T follicular helper cell (primary cell): Measurements from ENCODE around the gene GADD45G.

Source experiments
- DNase-seq: peaks from one replicate; pipeline ENCODE4 v3.0.0-alpha.2; 2020; ENCODE audit warnings: low read depth

Gene GADD45G

DNA sequence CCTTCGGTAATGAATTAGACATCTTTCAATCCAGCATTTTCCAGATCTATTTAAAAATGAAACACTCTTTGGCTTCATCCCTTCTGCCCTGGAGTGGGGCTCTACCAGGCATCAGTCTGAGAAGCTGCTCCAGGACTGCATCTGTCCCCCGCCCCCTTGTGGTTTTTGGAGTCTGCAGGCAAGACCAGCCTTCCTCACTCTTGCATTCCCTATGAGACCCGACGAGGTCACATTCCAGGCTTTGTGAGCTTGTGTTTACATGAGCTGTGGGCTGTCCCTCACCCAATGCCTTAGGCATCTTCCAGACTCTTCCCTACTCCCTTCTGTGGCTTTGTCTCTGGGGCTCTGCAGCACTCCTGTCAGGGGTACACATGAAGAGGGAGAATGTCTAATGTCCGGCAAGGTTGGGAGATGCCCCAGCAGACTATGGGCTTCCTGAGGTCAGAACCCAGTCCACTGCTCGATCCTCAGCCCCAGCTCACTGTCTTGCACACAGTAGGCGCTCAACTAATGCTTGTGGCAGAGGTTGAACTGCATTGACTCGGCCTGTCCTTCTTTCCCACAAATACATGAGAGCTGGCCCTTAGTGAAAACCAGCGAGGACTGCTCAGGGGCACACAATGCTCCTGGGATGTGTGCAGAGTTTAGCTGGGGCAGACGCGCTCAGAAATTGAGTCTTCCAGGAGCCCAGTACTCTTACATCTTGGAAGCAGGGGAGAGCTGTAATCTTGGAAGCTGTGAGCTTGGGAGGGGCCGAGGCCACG, 11.7 kb upstream of the GADD45G start:
- DNase-seq = no peak

DNA sequence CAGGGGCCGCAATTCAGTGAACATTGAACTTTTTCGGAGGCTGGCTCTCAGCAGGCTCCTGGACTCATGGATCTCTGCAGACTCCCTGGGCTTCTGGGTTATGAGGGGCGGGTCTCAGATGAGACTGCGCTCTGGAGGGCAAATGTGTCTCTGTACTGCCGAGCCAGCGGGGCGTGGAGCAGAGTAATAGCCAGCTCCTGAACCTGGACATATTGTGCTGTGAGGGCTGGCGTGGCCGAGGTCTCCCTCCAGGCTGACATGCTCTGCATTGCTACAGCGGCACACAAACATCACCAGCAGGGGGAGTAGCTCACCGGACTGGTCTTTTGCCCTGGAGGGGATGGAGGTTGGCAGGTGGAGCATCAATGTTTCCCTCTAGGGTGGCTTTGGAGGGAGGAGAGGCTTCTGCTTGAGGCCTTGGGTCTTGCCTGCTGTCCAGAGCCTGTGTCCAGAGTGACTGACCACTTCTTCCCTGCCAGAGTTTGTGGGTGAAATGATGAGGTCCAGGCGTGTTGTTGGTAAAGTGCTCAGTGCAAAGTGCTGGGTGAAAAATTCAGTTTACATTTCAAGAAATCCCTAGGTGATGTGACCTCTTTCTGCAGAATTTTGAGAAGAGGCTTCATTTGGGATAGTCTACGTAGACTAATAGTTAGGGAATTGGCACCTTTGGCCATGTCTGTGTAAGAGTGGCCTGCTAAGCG, 10.9 kb upstream of the GADD45G start:
- peak; percentile 47 for DNase-seq

DNA sequence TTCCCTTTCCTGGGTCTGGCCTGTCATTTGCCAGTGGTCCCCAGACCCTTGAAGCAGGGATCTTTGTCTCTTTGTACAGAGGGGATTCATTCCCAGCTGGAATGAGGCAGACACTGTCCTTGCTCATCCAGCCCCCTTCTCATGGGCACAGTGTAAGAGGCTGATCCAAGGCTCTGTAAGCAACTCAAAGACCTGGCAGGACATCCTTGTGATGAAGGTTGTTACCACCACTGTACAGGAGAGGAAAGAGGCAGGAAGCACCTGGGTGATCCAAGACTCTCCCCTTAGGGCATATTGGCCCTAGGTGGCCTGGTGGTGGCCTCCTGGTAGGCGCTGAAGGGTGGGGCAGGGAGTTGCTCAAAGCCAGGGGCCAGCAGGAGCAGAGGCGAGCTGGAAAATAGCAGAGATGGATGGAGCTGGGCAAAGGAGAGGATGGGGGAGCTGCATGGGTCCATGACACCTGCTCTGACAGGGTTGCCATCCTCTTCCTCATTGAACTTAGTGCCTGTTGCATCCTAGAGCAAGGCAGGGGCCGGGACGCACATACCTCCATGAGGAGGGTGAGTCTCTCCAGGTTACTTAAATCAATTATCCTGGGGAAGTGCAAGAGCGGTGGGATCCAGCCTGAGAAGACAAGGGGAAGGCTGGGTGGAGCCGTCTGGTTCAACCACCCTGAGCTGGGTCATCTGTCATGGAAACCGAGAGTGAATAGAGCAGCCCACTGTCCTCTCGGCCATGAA, 9.8 kb upstream of the GADD45G start:
- DNase-seq = no peak

DNA sequence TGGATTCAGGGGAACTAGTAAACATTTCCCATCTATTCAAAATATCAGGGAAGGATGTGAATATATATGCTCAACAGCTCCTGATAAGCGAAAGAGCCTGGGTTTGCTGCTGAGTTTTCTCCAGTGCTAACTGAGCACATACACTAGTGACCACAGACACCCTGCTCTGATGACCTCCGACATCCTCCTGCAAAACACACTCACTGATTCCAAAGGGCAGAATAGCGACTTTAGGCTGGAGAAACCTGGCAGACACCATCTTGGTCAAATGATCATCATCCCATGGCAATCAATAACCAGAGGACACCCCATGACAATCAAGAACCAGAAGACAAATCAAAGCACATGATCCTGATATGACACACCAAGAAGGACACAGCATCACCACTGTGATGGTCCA, 9.2 kb upstream of the GADD45G start:
- DNase-seq = no peak

DNA sequence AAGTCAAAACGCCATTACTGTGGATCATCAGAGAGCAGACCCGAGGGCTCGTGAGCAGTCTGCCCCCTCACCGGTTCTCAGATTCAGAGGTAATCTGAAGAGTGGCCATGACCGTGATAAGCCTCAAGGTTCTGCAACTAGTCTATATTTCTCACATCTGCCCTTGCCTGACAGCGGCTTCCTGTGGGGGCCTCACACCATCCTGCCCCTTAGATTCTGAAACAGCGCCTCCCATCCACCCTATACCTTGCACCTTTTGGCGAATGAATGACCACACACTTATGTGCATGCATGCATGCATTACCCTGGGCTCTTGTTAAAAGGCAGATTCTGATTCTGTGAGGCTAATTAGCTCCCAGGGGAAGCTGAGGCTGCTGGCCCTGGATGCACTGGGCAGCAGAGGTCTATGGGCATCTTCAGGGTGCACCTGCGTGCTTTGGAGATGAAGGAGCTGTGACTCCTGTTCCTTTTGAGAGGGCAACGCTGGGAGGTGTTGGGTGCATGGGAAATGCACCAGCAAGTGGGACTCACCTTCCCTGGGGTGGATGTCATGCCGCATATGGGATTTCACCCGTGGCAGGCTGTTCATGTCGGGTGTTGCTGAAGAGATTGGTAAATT, 7.8 kb upstream of the GADD45G start:
- DNase-seq = no peak

DNA sequence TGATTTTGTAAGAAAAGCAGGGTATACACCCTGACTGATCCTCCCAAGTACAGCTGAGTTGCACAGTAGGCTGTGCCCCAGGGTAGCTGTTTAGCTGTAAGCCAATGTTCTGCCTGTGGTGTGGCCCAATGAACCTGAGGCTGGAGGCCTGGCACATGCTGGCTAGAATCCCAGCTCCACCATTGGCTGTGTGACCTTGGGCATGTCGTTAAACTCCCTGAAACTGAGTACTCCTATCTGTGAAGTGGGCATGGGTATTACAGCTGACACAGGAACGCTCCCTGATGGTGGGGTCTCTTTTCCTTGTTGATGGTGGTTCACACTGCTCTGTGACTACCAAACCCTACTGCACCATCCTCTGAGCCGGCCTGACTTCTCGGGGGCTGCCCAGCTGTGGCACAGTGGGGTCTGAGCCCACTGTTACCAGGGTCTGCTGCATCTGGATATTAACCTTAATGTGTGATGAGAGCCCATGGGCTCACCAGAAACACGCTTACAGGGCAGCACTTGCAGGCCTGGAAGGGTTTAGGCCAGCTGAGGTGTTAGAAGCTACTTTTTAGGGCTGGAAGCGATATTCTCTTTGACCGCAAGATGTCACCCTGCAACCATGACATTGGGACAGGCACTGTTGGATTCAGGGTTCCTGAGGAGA, 7.0 kb upstream of the GADD45G start:
- DNase-seq = peak; percentile 40

DNA sequence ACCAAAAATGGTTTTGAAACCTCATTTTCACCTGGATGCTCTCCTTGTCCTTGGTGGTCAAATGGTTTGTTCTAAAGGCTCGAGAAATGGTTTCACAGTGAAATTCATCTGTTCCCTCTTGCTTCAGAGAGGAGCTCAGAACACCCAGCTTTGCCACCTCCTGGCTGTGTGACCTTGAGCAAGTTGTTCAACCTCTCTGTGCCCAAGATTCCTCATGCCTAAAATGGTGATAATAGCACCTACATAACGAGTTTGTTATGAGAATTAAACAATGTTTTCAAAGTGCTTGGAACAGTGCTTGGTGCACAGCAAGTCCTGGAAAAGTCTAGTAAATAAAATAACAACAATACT, 6.5 kb upstream of the GADD45G start:
- no peak for DNase-seq

DNA sequence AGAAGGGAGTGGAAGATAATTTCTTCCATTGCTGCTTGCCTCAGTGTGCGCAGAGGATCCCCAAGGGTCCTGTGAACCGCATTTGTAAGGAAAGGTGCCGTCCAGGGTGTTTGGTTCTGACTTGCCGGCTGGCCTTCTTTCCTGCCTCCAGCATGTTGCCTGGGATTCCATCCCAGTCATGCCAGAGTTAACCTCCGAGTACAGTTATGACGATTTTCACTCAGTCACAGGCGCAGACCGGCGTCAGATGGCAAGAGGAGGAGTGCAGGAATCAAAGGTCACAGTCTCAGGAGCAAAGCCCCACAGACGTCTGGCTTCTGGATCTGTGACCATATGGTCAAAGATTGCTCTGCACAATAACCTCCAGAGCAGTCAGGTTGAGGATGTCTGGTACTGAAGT, 5.9 kb upstream of the GADD45G start:
- DNase-seq = no peak

DNA sequence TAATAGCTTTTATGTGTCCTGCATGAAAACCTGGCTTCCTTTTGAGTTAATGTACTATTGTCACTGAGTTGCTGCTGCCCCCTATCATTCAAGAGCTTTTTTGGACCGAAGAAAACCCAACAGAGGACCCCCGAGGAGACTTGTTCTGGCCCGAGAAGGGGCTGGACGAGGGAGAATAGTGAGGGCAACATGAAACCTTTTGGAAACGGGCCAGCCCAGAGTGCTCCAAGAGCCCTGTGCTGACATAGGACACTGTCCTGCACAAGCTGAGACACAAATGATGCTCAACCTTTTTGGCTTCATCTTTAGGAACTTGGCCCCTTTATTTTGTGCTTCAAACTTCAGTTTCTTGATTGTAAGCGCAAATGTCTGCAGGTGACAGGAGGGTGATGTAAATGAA, 4.0 kb upstream of the GADD45G start:
- DNase-seq = no peak

DNA sequence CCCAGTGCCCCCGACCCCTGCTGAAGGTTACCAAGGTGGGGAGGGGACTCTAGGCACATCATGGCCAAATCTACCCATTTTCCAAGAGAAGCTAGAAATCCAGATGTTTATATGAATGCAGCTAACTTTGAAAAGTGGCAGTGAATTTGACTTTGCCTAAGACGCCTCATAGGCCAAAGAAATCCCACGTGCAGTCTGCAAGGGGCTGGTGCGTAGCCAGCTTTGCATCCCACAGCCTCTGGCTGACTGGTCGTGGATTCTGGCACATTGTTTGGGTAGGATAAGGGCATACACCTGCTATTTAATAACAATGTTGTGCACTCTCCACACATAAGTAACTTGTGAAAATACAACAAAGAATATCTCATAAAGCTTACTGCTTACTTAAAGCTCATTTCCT, 3.5 kb upstream of the GADD45G start:
- DNase-seq = no peak

DNA sequence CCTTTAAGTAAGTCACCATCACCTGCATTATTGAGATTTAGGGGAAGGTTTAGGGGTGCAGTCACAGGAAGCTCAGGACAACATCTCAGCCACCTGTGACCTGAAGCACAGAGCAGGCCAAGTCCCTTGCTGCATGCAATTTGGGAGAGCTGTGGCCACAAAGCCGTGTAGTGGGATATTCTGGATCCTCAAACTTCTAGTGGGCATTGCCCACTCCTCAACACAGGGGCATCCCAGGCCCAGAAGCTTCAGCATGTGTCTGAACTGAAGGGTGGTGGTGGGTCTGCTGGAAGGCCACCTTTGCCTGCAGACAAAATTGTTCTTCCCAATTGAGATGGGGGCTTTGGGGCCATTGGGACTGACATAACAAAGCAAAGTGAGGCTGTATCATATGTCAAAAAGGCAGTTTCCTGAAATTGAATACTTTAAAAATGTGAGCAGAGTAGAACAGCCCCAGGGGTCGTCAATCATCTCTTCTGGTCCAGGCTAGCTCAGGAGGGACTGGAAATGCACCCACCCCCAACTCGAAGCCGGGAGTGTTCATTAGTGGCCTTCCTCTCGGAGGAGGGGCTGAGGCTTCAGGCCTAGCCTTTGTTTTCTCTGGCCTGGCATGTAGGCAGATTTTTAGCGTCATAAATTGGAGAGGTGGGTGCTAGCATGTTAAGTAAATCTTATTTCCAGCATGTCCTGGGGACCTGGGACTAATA, 2.8 kb upstream of the GADD45G start:
- DNase-seq = no peak

DNA sequence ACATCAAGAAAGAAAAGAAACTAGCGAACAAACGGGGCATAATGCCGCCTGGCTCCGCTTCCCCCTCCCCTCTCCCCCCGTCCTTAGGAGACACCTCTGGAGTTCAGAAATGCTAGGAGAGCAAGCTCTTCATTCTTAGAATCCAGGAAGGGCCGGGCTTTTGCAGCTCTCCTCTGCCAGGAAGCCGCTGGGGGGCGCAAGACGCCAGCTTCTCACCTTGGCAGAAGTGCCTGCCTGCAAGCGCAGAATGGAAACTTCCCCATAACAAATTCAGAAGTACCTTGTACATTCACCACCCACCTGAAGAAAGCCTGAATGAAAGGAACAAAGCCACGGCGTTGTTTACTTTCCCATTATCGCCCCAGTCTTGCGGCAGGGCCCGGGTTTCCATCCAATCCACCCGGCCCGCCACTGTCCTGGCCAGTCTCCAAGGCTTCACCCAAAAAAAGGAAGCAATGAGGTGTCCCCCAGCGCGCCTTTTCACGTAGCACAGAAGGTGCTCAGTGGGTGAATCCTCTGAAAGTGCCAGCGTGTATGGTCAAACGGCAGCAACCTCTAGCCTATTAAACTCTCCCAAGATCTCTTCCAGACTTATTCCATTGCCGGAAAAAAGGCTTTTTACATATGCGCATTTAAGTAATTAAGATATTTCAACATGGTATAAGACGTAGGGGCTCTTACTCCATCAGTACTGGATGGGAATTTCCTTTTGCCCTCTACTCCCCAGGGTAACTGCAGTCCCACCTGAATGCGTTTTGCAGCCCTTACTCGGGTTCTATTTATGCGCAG, 1.6 kb upstream of the GADD45G start:
- peak; percentile 79 for DNase-seq

DNA sequence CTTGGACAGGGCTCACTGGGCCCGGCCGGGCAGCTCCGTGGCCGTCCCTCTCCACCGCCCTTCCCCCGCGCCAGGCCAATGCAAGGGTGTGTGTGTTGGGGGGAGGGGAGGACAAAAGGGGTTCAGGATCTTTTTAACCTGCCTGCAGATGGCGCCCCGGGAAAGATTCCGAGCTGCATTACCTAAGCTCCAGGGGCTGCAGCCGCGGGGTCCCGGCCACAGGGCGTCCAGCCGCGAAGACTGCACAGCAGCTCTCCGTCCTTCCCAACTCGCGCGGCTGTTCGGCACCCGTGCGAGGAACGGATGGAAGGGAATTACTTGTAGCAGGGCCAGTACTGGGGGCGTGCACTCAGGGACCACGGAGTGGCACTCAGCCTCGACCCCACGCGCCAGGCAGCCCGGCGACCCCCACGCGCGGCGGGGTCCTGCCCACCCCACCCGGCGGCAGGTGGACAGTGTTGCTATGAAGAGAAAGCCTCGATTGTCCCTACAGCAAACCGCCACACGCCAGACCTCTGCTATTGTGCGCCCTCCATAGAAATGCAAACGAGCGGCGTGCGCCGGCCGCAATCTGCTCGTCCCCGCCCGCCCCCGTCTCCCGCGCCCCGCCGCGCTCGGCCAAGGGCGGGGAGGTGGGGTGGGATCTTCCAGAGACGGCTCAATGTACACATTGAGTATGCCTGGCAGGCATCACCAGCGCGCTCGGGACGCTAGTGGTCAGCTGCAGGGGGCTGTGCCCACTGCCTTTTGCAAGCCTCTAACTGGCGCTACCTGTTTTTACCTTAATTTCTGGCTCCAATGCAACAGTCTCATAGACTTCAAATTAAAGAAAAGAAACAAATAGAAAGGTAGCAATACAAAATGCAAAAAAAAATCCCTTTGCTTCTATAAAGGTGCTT, 796 bp upstream of the GADD45G start:
- peak; percentile 23 for DNase-seq

DNA sequence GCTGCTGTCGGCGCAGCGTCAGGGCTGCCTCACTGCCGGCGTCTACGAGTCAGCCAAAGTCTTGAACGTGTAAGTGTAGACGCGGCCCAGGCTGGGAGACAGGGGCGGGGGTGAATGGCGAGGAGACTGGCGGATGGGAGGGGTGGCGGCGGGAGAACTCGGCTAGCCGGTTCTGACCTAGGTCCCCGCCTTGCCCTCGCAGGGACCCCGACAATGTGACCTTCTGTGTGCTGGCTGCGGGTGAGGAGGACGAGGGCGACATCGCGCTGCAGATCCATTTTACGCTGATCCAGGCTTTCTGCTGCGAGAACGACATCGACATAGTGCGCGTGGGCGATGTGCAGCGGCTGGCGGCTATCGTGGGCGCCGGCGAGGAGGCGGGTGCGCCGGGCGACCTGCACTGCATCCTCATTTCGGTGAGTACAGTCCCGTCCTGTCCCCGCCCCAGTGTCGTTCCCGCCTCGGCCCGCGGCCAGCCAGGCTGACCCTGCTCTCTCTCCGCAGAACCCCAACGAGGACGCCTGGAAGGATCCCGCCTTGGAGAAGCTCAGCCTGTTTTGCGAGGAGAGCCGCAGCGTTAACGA, 745 bp downstream of the GADD45G start:
- peak; percentile 52 for DNase-seq

DNA sequence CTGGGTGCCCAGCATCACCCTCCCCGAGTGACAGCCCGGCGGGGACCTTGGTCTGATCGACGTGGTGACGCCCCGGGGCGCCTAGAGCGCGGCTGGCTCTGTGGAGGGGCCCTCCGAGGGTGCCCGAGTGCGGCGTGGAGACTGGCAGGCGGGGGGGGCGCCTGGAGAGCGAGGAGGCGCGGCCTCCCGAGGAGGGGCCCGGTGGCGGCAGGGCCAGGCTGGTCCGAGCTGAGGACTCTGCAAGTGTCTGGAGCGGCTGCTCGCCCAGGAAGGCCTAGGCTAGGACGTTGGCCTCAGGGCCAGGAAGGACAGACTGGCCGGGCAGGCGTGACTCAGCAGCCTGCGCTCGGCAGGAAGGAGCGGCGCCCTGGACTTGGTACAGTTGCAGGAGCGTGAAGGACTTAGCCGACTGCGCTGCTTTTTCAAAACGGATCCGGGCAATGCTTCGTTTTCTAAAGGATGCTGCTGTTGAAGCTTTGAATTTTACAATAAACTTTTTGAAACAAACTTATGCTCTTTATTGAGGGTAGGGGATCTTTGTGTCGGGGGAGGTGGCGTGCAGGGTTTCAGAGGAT, 1.3 kb downstream of the GADD45G start:
- DNase-seq = peak; percentile 16

DNA sequence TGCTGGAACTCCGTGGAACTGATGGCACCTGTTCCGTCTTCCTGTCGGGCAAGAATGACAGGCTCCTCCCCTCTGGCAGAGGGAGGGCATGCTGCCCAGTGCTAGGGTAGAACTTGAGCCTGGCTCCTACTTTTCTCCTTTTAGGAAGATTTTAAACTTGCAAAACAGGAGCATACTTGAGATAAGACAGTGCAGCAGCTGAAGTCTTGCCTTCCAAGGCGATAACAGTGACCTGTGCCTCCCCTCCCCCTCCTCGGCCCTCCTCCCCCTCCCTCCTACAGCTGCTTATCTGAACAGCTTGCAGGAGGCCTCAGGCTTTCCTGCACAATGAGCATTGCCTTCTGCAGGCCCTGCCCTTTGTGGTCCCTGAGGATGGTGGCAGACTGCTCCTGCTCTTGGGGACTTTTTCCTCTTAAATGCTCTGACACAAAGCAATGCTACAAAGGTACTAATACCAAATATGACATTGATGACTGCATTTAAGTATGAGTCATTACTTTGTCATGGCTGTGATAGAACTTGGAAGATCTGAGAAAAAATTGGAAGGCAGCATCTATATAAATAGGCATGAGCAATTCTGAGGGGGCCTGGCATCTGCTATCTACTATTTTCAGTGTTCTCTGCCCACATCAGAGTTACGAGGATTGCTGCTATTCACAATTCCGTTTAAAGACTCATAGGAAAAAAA, 2.0 kb downstream of the GADD45G start:
- no peak for DNase-seq

DNA sequence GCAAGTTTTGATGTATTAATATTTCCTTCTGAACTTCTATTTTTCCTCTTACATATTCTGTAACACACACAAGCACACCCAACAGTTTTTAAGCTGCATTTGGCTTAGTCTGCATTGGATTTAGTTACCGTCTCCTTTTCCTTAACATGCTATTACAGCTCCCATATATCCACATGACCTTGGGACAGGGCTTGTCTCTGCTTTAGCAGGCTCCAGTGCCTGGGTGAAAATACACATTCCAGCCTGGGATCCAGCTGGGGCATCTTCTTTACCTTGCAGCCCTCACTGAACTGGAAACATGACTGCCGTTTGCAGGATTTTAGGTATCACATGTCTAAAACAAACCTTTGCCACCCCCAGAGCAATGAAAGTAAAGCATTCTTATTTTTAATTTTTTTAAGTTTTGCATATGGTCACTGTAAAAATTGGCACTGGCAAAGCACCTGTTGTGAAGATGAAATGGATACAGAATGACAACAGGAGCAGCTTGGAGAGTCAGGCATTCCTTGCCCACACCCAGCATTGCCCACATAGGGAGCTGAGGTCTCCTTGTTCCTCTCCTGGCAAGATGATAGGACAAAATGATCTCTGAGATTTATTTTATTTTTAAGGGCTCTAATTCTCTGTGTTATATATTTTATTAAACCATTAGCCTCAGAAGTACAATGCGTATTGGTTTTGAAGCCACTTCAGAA, 4.0 kb downstream of the GADD45G start:
- DNase-seq = no peak
